ENCODE results near the gene VEGFD.

DNA sequence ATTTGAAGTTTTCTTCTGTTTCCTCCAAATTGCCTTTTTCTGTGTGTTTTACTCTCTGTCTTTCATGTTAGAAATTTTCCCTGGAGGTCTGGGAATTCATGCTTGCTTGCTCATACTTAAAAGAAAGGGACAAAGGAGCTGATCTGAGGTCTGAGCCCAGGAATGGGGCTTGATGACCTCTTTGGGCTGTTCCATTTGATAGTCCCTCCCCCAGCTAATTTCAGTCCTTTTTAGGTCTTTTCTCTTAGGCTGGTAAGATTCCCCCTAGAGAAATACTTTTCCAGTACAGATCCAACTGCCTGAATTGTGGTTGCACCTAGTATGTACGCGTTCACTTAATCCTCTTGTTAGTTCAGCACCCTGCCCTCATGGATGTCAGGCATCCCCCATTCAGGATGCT is 43.3 kb downstream of the VEGFD start:
- TF ChIP-seq EP300 (IDR thresholded peaks at IDR 0.05) (no peak), POLR2A (IDR thresholded peaks at IDR 0.05) (no peak), POLR2AphosphoS5 (IDR thresholded peaks at IDR 0.05) (no peak)
- TF ChIP-seq, protein P1, sequence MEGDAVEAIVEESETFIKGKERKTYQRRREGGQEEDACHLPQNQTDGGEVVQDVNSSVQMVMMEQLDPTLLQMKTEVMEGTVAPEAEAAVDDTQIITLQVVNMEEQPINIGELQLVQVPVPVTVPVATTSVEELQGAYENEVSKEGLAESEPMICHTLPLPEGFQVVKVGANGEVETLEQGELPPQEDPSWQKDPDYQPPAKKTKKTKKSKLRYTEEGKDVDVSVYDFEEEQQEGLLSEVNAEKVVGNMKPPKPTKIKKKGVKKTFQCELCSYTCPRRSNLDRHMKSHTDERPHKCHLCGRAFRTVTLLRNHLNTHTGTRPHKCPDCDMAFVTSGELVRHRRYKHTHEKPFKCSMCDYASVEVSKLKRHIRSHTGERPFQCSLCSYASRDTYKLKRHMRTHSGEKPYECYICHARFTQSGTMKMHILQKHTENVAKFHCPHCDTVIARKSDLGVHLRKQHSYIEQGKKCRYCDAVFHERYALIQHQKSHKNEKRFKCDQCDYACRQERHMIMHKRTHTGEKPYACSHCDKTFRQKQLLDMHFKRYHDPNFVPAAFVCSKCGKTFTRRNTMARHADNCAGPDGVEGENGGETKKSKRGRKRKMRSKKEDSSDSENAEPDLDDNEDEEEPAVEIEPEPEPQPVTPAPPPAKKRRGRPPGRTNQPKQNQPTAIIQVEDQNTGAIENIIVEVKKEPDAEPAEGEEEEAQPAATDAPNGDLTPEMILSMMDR (IDR thresholded peaks at IDR 0.05): no peak

Data from upper lobe of left lung (tissue), 4 donors.